HG03575 (cell line): ENCODE measurements around the gene LDLRAD4.

Experiments used
- ATAC-seq: cut with Tn5 transposase; IDR thresholded peaks from one replicate; pipeline ENCODE4 v1.9.1; 2021; ENCODE audit not compliant: unreplicated experiment, insufficient number of reproducible peaks, low FRiP score; ENCODE audit errors: extremely low read depth

LDLRAD4 gene

GRCh38 chr18:13539050-13539449 is 320.5 kb downstream of the LDLRAD4 start:
- ATAC-seq: no peak

DNA sequence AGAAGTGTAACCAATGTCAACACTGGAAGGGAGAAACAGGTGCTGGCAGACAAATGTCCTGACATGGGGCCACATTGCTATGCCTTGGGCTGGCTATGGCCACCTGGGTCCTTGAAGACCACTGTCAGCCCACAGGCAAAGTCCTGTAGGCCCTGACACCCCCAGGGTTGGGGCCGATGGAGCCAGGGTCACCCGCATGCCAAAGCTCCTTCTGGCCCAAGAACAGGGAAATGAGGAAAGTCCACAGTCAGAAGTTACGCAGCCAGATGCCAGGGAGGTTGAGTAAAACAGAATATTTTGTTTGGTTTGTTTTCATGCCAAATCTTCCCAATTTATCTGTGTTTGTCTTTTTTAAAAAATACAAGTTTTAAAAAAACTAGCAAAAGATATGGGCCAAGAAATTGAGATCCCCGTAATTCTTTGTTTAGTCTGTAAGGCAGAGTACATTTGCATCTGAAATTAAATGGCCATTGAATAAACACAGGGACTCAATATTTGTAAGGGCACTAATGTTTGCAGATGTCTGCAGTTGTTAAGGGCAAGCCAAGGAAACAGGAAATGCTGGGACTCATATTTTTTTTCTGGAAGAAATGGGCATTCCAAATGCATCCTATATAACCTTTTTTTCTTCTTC is 321.4 kb downstream of the LDLRAD4 start:
- no peak for ATAC-seq

DNA sequence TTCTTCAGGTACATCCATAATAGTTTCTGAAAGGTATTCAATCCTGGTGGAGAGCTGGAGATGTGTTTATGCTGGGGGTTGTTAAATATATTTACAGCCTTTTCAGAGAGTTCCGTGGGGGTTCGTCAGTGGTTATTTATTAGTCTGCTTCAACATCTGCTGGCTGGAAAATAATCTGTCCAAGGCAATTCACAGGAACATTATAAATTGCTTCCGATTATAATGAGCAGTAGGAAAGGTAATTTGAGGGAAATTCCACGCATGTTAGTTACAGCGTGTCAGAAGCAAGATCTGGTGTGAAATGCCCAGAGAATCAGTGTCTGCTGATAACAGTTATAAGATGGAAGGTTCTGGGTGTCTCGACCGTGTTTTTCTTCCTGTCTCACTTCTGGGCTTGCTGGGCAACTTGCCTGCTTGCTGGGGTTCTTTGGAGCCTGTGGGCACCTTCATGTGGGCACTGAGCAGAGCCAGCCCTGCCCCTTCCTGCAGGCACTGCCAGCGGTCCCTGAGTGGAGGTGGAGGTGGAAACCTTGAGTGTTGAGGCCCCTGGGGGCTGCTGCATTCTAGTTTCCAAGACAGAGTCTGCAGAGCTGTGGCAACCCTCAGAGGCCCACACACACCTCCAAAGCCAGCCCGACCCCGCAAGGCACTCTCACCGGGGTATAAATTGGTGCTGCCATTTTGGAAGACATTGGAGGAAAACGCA is 322.1 kb downstream of the LDLRAD4 start:
- no peak for ATAC-seq

DNA sequence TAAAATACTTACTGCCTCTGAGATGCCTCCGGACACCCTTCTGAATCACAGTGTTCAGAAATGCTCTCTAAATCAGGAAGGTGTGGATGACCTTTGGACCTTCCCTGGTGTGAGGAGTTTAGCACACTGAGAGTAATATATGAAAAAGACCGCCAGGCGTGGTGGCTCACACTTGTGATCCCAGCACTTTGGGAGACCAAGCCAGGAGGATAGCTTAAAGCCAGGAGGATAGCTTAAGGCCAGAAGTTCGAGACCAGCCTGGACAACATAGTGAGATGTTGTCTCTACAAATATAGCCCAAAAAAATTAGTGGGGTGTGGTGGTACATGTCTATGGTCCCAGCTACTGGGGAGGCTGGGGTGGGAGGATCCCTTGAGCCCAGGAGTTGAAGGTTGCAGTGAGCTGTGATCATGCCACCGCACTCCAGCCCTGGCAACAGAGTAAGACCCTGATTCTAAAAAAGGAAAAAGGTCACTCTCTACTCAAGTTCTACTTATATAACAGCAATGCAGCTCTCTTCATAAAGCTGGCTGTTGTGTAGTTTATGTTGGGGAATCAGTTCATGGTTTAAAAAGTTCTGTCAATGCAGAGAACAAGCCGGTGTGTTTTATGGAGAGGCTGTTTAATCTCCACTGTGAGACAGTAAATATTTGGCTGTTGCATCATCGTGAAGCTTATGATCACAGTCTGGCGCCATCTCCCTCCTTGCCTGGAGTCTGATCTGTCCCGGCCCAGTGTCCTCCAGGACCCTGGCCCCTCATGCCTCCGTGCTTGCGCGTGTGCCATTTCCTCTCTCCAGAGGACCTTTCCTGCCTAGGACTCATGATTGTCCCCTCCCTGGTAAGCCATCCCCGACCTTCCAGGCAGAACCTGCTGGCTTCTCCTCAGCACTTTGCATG is 323.3 kb downstream of the LDLRAD4 start:
- no peak for ATAC-seq

DNA sequence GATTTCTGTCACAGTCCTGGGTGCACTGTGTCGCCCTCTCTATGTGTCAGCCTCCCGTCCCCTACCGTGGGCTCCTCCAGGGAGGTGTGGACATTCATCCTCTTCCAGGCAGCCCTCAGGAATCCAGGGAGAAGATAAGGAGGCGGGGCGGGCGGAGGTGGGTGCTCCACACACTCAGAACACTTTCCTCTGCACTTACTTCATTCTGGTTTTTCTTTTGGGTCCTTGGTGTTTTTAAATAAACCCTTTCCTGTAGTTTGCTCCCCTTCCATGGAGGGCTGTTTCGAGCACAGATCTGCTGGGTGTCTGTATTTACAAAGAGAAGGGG is 323.9 kb downstream of the LDLRAD4 start:
- no peak for ATAC-seq

DNA sequence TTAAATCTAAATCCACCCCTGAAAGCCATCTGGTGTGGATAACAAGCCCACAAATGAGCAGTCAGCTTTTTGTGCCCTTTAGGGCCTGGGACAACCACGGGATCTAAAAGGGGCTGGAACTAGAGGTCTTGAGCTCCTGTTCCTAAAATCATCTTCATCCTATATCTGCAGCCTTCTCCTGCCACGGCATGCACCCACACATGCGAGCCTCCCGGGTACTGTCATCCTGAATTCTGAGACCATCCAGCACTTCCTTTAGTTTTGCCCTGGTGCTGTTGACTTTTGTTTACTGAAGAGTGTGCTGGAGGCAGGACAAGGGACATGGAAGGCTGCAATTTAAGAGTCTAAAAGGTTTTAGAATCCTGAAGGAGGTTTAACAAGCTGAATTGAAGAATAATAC is 324.6 kb downstream of the LDLRAD4 start:
- ATAC-seq: no peak

DNA sequence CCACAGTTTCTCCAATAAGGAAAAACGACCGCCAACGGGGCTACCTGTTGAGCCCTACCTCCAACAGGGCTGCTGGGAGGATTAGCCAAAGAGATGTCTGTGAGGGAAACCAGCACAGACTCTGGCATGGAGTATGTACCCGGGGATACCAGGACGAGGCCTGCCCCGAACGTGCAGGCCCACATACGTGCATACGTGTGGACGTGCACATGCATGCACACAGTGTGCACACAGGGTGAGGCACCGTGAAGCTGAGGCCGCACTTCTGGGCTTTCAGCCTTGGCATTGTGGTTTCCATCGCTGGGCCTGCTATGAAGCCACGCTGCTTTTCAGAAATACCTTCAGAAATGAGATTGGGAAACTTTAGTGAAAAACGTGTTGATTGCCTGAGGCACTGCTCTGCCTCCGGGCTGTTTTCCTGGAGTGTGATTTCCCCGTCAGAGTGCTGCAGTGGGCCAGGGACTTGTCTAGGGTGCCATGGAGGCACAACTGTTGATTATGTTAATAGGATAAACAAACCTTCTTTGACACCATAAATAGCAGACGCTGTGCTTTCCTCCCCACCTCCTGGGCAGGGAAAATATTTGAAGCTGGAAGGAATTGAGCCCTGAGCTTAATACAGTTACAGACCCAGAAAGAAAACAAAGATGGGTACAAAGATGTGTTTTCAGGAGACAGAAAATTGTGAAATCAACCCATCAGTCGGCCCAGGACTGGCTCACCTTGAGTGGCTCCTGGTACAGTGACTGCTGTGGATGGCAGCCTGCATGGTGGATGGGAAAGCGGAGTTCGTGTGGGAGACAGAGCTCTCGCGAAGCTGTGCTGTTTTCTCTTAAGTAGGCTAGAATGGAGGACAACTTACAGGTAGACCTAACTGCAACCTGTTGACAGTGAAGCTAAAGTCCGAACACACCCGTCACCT is 325.5 kb downstream of the LDLRAD4 start:
- ATAC-seq: no peak

DNA sequence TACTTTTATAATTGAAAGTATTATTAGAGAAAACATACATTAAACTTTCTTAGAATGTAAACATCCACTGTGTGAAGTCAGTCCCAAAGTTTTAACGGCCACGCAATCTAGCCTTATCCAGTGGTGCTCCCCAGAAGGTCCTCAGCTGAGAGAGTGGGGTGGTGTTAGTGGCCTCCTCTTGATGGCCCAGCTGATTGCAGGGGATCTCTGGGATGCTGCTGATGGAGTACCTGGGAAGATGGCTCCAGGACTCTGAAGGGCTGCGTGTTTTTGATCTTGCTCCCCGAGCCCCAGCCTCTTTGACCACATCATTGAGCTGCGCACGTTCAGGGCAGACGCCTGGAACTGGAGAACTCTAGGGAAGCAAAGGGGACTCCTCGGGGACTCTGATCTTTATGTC is 326.4 kb downstream of the LDLRAD4 start:
- ATAC-seq: no peak

GRCh38 chr18:13545514-13545913 is 327.0 kb downstream of the LDLRAD4 start:
- no peak for ATAC-seq

GRCh38 chr18:13545955-13546354 is 327.4 kb downstream of the LDLRAD4 start:
- no peak for ATAC-seq

DNA sequence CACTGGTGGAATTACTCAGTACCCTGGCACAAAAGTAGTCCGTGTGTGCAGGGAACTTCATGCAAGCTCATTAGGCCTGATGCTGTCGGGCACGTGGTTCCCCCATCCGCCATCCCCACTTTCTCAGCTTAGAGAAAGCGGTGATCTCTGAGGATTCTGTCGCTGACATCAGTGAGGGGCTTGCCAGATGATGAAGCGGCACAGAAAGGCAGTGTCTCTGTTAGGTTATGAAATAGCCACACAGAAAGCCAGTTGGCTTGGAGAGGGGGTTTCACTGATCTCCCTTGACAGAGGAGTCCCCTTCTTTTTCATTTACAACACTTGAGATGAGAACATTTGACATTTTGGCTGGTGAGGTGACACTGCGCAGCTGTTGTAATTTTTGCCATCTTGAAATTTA is 328.1 kb downstream of the LDLRAD4 start:
- no peak for ATAC-seq

GRCh38 chr18:13547347-13547746 is 328.8 kb downstream of the LDLRAD4 start:
- no peak for ATAC-seq

GRCh38 chr18:13548106-13548819 is 329.7 kb downstream of the LDLRAD4 start:
- ATAC-seq: no peak

- ATAC-seq: peak; percentile 80
These were observed 330.7 kb downstream of the LDLRAD4 start for GRCh38 chr18:13548966-13549879.

DNA sequence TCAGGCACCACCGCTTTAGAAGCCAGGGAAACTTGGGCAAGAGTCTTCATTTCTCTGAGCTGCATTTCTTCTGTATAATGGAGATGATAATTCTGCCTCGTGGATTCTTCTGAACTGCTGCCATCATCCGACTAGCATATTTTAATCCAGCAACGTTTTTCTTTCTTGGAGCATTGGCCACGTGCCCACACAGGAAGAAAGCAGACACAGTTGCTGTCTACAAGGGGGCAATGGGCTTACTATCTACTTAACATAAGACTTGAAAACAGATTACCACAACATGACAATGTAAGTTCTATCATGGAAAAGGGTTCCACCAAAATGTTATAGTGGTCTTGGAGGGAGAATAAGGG is 331.3 kb downstream of the LDLRAD4 start:
- ATAC-seq: no peak

GRCh38 chr18:13550418-13551304 is 332.1 kb downstream of the LDLRAD4 start:
- no peak for ATAC-seq

DNA sequence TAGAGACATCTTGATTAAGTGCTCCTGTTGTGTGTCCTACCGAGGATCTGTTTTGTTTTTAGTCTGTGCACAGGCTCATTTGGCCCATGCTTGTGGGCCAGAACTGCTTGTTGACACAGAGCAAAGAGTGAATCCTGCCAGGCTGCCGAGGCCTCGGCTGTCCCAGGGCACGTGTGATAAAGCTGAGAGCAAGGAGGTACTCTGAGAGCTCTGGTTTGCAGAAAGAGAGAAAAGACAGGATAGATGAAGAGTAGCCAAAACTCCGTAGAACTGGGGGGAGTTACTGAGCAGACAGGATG is 332.7 kb downstream of the LDLRAD4 start:
- ATAC-seq: no peak
